ENCODE results near the gene DPRX. TPM values are rescaled to one million over a fixed set of nuclear protein-coding genes. Genes with fewer than 3 reads are reported as not detected.

The DPRX gene
- total RNA-seq, 1 experiment from 2014 or later, result not detected

DNA sequence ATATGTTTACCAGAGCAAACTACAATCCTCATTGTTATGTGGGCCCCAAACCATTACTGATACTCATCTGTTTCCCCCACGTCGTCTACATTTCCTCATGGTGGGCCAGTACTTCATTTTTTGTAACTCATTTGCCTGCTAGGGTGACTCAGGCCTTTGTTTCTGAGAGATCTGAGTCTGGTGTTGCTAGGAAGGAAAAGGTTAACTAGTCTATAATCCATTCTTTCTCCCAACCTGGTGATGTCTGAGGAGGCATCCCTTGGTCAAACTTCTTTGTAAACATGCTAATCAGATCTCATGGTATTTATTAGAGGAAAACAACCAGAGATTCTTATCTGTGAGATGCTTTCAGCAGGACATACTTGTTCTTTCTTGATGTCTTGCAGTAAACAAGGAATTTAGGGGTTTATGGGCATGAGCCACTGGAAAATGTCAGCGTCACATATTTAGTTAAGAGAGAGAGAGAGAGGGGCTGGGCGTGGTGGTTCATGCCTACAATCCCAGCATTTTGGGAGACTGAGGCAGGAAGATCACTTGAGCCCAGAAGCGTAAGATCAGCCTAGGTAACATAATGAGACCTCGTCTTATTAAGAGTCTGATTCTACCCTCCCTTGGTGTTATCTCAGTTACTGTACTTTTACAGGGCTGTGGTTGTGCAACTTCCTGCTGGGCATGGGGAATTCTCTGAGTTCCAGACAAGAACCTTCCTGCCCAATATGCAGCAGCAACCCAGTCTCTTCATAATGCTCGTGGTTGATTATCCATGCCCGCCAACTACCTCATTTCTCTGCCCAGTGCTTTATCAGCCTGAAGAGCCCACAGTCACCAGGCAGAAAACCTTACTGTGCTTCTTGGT lies 9.7 kb upstream of the DPRX start:
- Histone ChIP-seq H3K27ac (ENCODE audit: low read length) (peak overlapping the region; percentile 36), H3K36me3 (ENCODE audit: control insufficient read depth, insufficient read depth, low read length) (no peaks in the 10 kb centered on the region), H3K4me3 (ENCODE audit: low read depth in 2 of 2, low read length in 2 of 2) (no peak overlapping the region), H3K4me1 (ENCODE audit: control insufficient read depth, insufficient read depth, low read length) (0 out of 2 replicates have a peak, but pooled peaks cover 6% of the 10 kb centered on the region), H3K27me3 (ENCODE audit: control insufficient read depth, insufficient read depth, low read length) (no peaks in the 10 kb centered on the region), H3K9me3 (ENCODE audit: control insufficient read depth, insufficient read depth, low read depth, low read length) (no peaks in the 10 kb centered on the region)
- no TSS peak for BruUV-seq (replicated peaks)
- in situ Hi-C loops (cut with HindIII; ENCODE audit: low pct_unique_long_range_greater_than_20kb, low sequenced_read_pairs) (no loop called here), intact Hi-C loops (cut with micrococcal nuclease; ENCODE audit: unreplicated experiment) (no loop called here)
- CTCF ChIA-PET, result no interaction called here
- TF ChIP-seq TCF7L2 (IDR thresholded peaks at IDR 0.05; ENCODE audit: low read depth, low read length), result peak; percentile 79
- no peak for TF ChIP-seq POLR2AphosphoS5 (IDR thresholded peaks at IDR 0.05; ENCODE audit: low read depth, low read length)
- peak; percentile 69; the same call in 1 of the 2 replicates for ATAC-seq
- POLR2A ChIA-PET, result no interaction called here
- no peak for DNase-seq (ENCODE audit: low read depth, low spot score)

DNA sequence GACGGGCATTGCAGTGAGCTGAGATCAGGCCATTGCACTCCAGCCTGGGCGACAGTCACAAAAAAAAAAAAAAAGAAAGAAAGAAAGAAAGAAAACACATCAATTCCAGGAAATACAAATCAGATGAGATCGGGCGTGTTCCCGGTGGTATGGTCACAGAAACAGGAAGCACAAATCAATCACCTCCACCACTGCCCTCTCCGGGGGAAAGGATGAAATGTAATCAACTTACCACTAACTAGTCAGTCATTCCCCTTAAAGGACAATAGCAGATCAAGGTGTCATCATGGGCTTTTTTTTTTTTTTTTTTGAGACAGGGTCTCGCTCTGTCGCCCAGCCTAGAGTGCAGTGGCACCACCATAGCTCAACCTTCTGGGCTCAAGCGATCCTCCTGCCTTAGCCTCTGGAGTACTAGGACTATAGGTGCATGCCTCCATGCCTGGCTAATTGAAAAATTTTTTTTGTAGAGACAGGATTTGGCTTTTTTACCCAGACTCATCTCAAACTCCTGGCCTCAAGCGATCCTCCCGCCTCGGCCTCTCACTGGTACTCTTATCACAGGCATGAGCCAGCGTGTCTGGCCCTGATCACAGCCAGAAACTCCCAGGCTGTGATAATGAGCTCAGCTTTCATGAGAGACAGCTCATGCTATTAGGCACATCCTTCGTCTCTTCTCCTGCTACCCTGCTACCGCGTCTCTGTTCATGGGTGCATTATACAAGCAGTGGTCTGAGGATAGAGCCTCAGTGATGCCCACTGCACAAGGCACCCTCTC lies 6.8 kb upstream of the DPRX start:
- H3K4me1 ChIP-seq (ENCODE audit: control insufficient read depth, insufficient read depth, low read length), result 0 out of 2 replicates have a peak, but pooled peaks cover 6% of the 10 kb centered on the region
- TF ChIP-seq, protein P1, sequence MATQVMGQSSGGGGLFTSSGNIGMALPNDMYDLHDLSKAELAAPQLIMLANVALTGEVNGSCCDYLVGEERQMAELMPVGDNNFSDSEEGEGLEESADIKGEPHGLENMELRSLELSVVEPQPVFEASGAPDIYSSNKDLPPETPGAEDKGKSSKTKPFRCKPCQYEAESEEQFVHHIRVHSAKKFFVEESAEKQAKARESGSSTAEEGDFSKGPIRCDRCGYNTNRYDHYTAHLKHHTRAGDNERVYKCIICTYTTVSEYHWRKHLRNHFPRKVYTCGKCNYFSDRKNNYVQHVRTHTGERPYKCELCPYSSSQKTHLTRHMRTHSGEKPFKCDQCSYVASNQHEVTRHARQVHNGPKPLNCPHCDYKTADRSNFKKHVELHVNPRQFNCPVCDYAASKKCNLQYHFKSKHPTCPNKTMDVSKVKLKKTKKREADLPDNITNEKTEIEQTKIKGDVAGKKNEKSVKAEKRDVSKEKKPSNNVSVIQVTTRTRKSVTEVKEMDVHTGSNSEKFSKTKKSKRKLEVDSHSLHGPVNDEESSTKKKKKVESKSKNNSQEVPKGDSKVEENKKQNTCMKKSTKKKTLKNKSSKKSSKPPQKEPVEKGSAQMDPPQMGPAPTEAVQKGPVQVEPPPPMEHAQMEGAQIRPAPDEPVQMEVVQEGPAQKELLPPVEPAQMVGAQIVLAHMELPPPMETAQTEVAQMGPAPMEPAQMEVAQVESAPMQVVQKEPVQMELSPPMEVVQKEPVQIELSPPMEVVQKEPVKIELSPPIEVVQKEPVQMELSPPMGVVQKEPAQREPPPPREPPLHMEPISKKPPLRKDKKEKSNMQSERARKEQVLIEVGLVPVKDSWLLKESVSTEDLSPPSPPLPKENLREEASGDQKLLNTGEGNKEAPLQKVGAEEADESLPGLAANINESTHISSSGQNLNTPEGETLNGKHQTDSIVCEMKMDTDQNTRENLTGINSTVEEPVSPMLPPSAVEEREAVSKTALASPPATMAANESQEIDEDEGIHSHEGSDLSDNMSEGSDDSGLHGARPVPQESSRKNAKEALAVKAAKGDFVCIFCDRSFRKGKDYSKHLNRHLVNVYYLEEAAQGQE (IDR thresholded peaks at IDR 0.05; ENCODE audit: insufficient read depth in 1 of 2, low read depth in 2 of 2, low read length in 1 of 2), result no peak
- BruUV-seq (replicated peaks), result no TSS peak
- CTCF ChIA-PET, result interaction anchor here (0.6 to 0.7 kb wide), 2 partner anchors 25 to 123 kb away, joined by 9 to 10 read pairs; no protein-coding TSS in a partner anchor
- H3K27ac ChIP-seq (ENCODE audit: low read length), result no peak overlapping the region
- POLR2A ChIA-PET, result interaction anchor here (0.6 kb wide), 1 partner anchor 373 kb away, joined by 13 read pairs; no protein-coding TSS in a partner anchor
- ATAC-seq, result no peak
- in situ Hi-C loops (cut with HindIII; ENCODE audit: low pct_unique_long_range_greater_than_20kb, low sequenced_read_pairs), result no loop called here
- intact Hi-C loops (cut with micrococcal nuclease; ENCODE audit: unreplicated experiment), result no loop called here
- H3K27me3 ChIP-seq (ENCODE audit: control insufficient read depth, insufficient read depth, low read length), result no peaks in the 10 kb centered on the region
- H3K9me3 ChIP-seq (ENCODE audit: control insufficient read depth, insufficient read depth, low read depth, low read length), result no peaks in the 10 kb centered on the region
- H3K36me3 ChIP-seq (ENCODE audit: control insufficient read depth, insufficient read depth, low read length), result no peaks in the 10 kb centered on the region
- DNase-seq (ENCODE audit: low read depth, low spot score), result no peak
- no peak overlapping the region for H3K4me3 ChIP-seq (ENCODE audit: low read depth in 2 of 2, low read length in 2 of 2)

DNA sequence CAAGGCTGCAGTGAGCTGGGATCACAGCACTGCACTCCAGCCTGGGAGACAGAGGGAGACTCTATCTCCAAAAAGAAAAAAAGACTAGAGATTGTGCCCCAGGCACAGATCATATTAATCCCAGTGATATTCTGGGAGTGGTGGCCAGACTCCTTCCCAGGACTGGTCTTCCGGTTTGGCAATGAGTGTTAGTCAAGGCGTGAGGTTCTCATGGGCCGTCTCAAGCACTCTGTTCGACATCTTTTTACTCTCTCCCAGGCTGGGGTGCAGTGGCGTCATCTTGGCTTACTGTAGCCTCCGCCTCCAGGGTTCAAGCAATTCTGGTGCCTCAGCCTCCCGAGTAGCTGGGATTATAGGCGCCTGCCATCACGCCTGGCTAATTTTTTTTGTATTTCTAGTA lies 5.3 kb upstream of the DPRX start:
- H3K9me3 ChIP-seq (ENCODE audit: control insufficient read depth, insufficient read depth, low read depth, low read length), result no peaks in the 10 kb centered on the region
- BruUV-seq (replicated peaks), result no TSS peak
- intact Hi-C loops (cut with micrococcal nuclease; ENCODE audit: unreplicated experiment) (no loop called here), in situ Hi-C loops (cut with HindIII; ENCODE audit: low pct_unique_long_range_greater_than_20kb, low sequenced_read_pairs) (no loop called here)
- no peak overlapping the region for H3K4me3 ChIP-seq (ENCODE audit: low read depth in 2 of 2, low read length in 2 of 2)
- ChIA-PET POLR2A (interaction anchor here (0.7 kb wide), 1 partner anchor 445 kb away, joined by 3 read pairs; no protein-coding TSS in a partner anchor), CTCF (interaction anchor here (0.6 to 0.8 kb wide), 2 partner anchors 58 to 220 kb away, joined by 3 to 5 read pairs; no protein-coding TSS in a partner anchor)
- no peaks in the 10 kb centered on the region for H3K27me3 ChIP-seq (ENCODE audit: control insufficient read depth, insufficient read depth, low read length)
- TF ChIP-seq, protein P1 (IDR thresholded peaks at IDR 0.05; ENCODE audit: insufficient read depth in 1 of 2, low read depth in 2 of 2, low read length in 1 of 2), result no peak
- no peak for TF ChIP-seq TCF7L2 (IDR thresholded peaks at IDR 0.05; ENCODE audit: low read depth, low read length)
- TF ChIP-seq, protein P2, sequence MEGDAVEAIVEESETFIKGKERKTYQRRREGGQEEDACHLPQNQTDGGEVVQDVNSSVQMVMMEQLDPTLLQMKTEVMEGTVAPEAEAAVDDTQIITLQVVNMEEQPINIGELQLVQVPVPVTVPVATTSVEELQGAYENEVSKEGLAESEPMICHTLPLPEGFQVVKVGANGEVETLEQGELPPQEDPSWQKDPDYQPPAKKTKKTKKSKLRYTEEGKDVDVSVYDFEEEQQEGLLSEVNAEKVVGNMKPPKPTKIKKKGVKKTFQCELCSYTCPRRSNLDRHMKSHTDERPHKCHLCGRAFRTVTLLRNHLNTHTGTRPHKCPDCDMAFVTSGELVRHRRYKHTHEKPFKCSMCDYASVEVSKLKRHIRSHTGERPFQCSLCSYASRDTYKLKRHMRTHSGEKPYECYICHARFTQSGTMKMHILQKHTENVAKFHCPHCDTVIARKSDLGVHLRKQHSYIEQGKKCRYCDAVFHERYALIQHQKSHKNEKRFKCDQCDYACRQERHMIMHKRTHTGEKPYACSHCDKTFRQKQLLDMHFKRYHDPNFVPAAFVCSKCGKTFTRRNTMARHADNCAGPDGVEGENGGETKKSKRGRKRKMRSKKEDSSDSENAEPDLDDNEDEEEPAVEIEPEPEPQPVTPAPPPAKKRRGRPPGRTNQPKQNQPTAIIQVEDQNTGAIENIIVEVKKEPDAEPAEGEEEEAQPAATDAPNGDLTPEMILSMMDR (IDR thresholded peaks at IDR 0.05), result no peak
- TF ChIP-seq SIN3A (IDR thresholded peaks at IDR 0.05; ENCODE audit: borderline replicate concordance, insufficient read depth, low read depth, low read length), result no peak
- TF ChIP-seq POLR2AphosphoS5 (IDR thresholded peaks at IDR 0.05; ENCODE audit: low read depth, low read length), result no peak
- DNase-seq (ENCODE audit: low read depth, low spot score), result no peak
- no peaks in the 10 kb centered on the region for H3K36me3 ChIP-seq (ENCODE audit: control insufficient read depth, insufficient read depth, low read length)
- H3K4me1 ChIP-seq (ENCODE audit: control insufficient read depth, insufficient read depth, low read length), result 0 out of 2 replicates have a peak, but pooled peaks cover 5% of the 10 kb centered on the region
- ATAC-seq, result no peak
- no peak overlapping the region for H3K27ac ChIP-seq (ENCODE audit: low read length)

Measured in Panc1 (cell line).